Measurements from ENCODE around the gene SDF4. TPM values are rescaled to one million over a fixed set of nuclear protein-coding genes. Genes with fewer than 3 reads are reported as not detected.
"Not testable (repeated sequence)": the region's sequence is repeated elsewhere in the genome, so short reads cannot be mapped to it uniquely, and the experiment has no call there.

The SDF4 gene
- total RNA-seq, 4 donors from 2014 or later, result 93.3 to 170 (median 110) TPM

DNA sequence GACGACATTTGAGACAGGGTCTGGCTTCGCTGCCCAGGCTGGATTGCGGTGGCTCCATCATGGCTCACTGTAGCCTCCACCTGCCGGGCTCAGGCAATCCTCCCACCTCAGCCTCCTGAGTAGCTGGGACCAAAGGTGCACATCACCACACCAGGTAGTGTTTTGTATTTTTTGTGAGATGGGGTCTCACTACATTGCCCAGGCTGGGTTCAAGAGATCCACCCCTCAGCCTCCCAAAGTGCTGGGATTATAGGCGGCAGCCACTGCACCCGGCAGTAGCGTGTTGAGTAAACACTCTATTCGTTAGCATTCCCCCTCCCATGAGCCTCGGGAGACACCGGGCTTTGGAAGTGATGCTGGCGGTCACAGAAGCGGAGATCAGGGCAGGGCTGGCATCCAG lies 21.5 kb upstream of the SDF4 start:
- no peak for DNase-seq (ENCODE audit: low spot score in 2 of 2)
- Histone ChIP-seq H3K27ac (no peak overlapping the region), H3K36me3 (peaks cover 0 to 70% (median 5%) of the 10 kb centered on the region in 3 donors), H3K9me3 (no peaks in the 10 kb centered on the region), H3K4me1 (no peaks in the 10 kb centered on the region), H3K27me3 (no peaks in the 10 kb centered on the region), H3K4me3 (no peak overlapping the region)
- 81 to 84% methylated on average over 12 of the region's 12 CpGs for WGBS, 2 donors
- TF ChIP-seq EP300 (IDR thresholded peaks at IDR 0.05), result no peak
- no peak for TF ChIP-seq POLR2A (IDR thresholded peaks at IDR 0.05)
- TF ChIP-seq, protein P1, sequence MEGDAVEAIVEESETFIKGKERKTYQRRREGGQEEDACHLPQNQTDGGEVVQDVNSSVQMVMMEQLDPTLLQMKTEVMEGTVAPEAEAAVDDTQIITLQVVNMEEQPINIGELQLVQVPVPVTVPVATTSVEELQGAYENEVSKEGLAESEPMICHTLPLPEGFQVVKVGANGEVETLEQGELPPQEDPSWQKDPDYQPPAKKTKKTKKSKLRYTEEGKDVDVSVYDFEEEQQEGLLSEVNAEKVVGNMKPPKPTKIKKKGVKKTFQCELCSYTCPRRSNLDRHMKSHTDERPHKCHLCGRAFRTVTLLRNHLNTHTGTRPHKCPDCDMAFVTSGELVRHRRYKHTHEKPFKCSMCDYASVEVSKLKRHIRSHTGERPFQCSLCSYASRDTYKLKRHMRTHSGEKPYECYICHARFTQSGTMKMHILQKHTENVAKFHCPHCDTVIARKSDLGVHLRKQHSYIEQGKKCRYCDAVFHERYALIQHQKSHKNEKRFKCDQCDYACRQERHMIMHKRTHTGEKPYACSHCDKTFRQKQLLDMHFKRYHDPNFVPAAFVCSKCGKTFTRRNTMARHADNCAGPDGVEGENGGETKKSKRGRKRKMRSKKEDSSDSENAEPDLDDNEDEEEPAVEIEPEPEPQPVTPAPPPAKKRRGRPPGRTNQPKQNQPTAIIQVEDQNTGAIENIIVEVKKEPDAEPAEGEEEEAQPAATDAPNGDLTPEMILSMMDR (IDR thresholded peaks at IDR 0.05), result no peak

DNA sequence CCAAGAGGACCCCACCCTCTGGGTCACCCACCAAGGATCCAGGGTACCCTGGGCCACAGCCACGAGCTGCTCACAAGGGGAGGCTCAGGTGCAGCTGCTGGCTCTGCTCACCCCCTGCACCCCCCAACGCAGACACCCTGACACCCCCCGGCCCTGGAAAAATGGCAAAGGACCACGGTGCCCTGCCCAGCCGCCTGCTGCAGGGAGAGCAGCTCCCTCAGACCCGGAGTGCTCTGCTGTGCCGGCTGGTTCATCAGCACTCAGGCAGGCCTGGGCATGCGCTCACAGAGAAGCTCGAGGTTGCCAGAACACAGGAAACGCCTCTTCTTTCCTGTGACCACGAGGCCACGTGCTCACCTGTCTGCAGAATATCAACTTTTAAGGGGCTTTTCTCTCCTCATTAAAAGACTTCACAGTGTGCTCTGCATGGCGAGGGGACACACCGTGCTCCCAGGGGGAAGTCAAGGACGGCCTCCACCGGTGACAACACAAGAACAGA lies 19.0 kb upstream of the SDF4 start:
- H3K4me3 ChIP-seq, result no peak overlapping the region
- H3K27ac ChIP-seq, result no peak overlapping the region
- no peak for DNase-seq (ENCODE audit: low spot score in 2 of 2)
- peaks cover 0 to 13% (median 5%) of the 10 kb centered on the region in 4 donors for H3K4me1 ChIP-seq
- H3K27me3 ChIP-seq, result peaks cover 0 to 18% of the 10 kb centered on the region in 2 donors
- TF ChIP-seq POLR2A (IDR thresholded peaks at IDR 0.05) (no peak), EP300 (IDR thresholded peaks at IDR 0.05) (no peak)
- TF ChIP-seq, protein P1 (IDR thresholded peaks at IDR 0.05), result no peak
- peaks cover 0 to 50% (median 5%) of the 10 kb centered on the region in 3 donors for H3K36me3 ChIP-seq
- H3K9me3 ChIP-seq, result no peaks in the 10 kb centered on the region
- WGBS, 2 donors, result 83 to 85% methylated on average over 11 to 16 of the region's 16 CpGs

DNA sequence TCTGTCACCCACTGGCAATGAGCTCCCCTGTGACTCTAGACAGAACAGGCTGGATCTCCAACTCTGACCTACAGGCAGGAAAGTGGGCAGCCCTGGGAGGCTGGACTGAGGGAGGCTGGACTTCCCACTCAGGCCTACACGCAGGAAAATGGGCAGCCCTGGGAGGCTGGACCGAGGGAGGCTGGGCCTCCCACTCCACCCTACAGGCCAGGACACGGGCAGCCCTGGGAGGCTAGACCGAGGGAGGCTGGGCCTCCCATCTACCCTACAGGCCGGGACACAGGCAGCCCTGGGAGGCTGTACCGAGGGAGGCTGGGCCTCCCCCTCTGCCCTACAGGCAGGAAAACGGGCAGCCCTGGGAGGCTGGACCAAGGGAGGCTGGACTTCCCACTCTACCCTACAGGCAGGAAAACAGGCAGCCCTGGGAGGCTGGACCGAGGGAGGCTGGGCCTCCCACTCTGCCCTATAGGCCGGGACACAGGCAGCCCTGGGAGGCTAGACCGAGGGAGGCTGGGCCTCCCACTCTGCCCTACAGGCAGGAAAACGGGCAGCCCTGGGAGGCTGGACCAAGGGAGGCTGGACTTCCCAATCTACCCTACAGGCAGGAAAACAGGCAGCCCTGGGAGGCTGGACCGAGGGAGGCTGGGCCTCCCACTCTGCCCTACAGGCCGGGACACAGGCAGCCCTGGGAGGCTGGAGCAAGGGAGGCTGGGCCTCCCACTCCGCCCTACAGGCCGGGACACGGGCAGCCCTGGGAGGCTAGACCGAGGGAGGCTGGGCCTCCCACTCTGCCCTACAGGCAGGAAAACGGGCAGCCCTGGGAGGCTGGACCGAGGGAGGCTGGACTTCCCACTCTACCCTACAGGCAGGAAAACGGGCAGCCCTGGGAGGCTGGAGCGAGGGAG lies 16.5 kb upstream of the SDF4 start:
- not testable (repeated sequence) for H3K27ac ChIP-seq; H3K9me3 ChIP-seq; DNase-seq (ENCODE audit: low spot score in 2 of 2); H3K4me3 ChIP-seq
- Histone ChIP-seq H3K36me3 (peaks cover 0 to 26% (median 0%) of the 10 kb centered on the region in 3 donors), H3K4me1 (peaks cover 0 to 24% (median 7%) of the 10 kb centered on the region in 4 donors), H3K27me3 (peaks cover 0 to 38% of the 10 kb centered on the region in 2 donors)
- 87 to 100% methylated on average over 3 to 15 of the region's 21 CpGs for WGBS, 2 donors

DNA sequence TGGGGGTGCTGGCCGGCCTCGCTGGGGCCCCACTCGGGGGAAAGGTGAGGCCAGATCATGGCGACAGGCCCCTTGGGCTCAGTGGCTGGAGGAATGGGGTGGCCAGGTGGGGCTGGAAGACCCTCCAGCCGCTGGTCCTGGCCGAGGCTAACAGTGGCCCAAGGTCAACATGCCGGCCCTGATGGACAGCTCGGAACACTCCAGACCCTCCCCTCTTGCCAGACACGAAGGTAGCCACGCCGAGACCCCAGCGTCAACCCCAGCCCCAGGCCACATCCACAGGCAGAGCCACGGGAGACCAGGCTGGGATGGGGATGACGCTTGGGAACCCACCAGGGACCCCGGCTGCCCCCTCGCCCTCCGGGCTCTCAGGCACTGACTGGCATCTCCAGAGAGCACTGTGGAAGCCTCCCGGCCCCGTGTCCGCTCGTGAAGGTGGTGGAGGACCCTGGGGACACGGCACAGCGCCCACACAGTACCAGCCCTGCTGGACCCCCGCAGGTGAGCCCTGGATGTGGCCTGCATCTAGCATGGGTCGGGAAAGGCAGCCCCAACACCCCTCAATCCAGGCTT lies 15.6 kb upstream of the SDF4 start:
- Histone ChIP-seq H3K36me3 (peaks cover 0 to 25% (median 0%) of the 10 kb centered on the region in 3 donors), H3K27ac (no peak overlapping the region), H3K4me1 (peaks cover 0 to 24% (median 7%) of the 10 kb centered on the region in 4 donors), H3K27me3 (peaks cover 0 to 46% of the 10 kb centered on the region in 2 donors), H3K4me3 (no peak overlapping the region), H3K9me3 (no peaks in the 10 kb centered on the region)
- TF ChIP-seq EP300 (IDR thresholded peaks at IDR 0.05) (no peak), POLR2A (IDR thresholded peaks at IDR 0.05) (no peak)
- TF ChIP-seq, protein P1 (IDR thresholded peaks at IDR 0.05), result no peak
- 67 to 70% methylated on average over 16 to 18 of the region's 25 CpGs for WGBS, 2 donors
- no peak for DNase-seq (ENCODE audit: low spot score in 2 of 2)

DNA sequence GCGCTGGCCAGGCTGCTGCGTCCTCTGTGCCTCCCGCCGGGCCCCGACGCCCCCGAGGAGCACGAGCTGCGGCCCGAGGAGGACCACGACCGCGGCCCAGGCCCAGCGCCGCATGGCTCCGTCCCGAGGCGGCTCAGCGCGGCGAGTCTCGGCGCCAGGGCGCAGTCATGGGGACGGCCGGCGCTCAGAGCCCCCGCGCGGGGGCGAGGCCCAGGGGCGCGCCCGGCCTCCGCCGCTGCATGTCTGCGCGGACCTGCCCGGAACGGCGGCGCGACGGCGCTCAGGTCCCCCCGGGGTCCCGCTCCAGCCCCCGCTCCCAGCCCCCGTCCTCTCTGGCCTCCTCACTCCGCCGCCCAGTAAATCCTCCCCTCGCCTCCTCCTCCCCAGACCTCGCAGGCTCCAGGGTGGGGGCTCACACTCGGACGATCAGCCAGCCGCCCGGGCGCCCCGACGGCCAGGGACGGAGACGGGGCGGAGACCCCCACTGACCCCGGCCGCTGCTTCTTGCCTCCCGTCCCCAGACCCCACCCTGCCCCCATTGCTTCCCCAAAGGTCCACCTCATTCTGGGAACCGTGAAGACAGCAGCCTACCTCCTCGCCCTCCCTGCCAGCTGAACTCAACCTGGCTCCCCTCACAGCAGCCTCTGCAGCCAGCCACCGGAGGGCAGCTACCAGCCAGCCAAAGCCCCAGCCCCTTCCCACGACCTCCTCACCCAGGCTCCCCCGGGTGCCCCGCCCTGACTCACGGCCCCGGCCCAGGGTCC lies 15.0 kb upstream of the SDF4 start, which contains the start of gene C1QTNF12:
C1QTNF12 (minus strand) TSS at position 146 of the 764 bp plus-strand sequence; CDS start at position 114, 32 bp downstream.
- WGBS, 2 donors, result 3 to 6% methylated on average over 21 to 27 of the region's 74 CpGs
- Histone ChIP-seq H3K36me3 (peaks cover 0 to 25% (median 0%) of the 10 kb centered on the region in 3 donors), H3K27me3 (peaks cover 0 to 51% of the 10 kb centered on the region in 2 donors), H3K9me3 (no peaks in the 10 kb centered on the region), H3K27ac (no peak within 1 kb of the TSS), H3K4me1 (peaks cover 0 to 24% (median 7%) of the 10 kb centered on the region in 4 donors), H3K4me3 (no peak within 1 kb of the TSS)
- TF ChIP-seq EP300 (IDR thresholded peaks at IDR 0.05) (no peak), POLR2A (IDR thresholded peaks at IDR 0.05) (no peak)
- TF ChIP-seq, protein P1 (IDR thresholded peaks at IDR 0.05), result no peak
- DNase-seq (ENCODE audit: low spot score in 2 of 2), result no peak
